Tibial nerve (tissue), 4 donors: ENCODE results near the gene ZNF362. TPM values are rescaled to one million over a fixed set of nuclear protein-coding genes. Genes with fewer than 3 reads are reported as not detected.

Experiments used
- DNase-seq, 2 donors: peaks; one replicate each; pipeline ENCODE4 v3.0.0-alpha.2; 2019; ENCODE audit warnings: low spot score in 2 of 2
- H3K27ac ChIP-seq, 4 donors: fragments of 200-600 bp; sonication (generic) in 3 of 4; one replicate each; pipeline ENCODE4 v1.5.1; 2017 to 2019; ENCODE audit warnings: mild to moderate bottlenecking in 1 of 4
- H3K27me3 ChIP-seq, 2 donors: fragments of 200-600 bp; sonication (generic) in 1 of 2; one replicate each; pipeline versions ENCODE4 v1.5.1 to v1.6.0; 2017 to 2019
- H3K36me3 ChIP-seq, 3 donors: fragments of 200-600 bp; sonication (generic); one replicate each; pipeline ENCODE4 v1.5.1; 2018 to 2019
- H3K4me1 ChIP-seq, 4 donors: fragments of 200-600 bp; sonication (generic) in 3 of 4; one replicate each; pipeline ENCODE4 v1.5.1; 2017 to 2019
- H3K4me3 ChIP-seq, 4 donors: fragments of 200-600 bp; sonication (generic) in 3 of 4; one replicate each; pipeline ENCODE4 v1.5.1; 2017 to 2019; ENCODE audit warnings: mild to moderate bottlenecking in 1 of 4, moderate library complexity in 1 of 4
- H3K9me3 ChIP-seq, 4 donors: fragments of 200-600 bp; sonication (generic) in 3 of 4; one replicate each; pipeline ENCODE4 v1.5.1; 2017 to 2019
- EP300 ChIP-seq, 2 donors: sonication (generic); formaldehyde crosslinking; IDR thresholded peaks; one replicate each; pipeline ENCODE4 v1.6.1; 2017; ENCODE audit warnings: antibody characterized with exemption in 2 of 2, mild to moderate bottlenecking in 1 of 2
- POLR2A ChIP-seq, 2 donors: fragments of 450-650 bp; IDR thresholded peaks; one replicate each; pipeline ENCODE4 v1.6.1; 2017; ENCODE audit warnings: antibody characterized with exemption in 2 of 2, mild to moderate bottlenecking in 2 of 2, moderate library complexity in 2 of 2
- WGBS, 2 donors: methylation state at CpG; one replicate each; pipeline ENCODE4 v1.1.5; 2018; 5-methylcytosine and 5-hydroxymethylcytosine counted together
- total RNA-seq, 4 donors: library from RNA; depleted of rRNA; stranded (reverse); fragments of >200 nt; gene quantifications; one replicate each; pipeline ENCODE4 v1.1.0, GENCODE V29; 2016
- TF ChIP-seq, protein P1 (sequence below), 5 experiments: fragments of 200-600 bp in 3 of 5; fragments of 450-650 bp in 2 of 5; sonication (generic) in 3 of 5; IDR thresholded peaks; one replicate each; pipeline ENCODE4 v1.5.1; 2016 to 2019; ENCODE audit warnings: antibody characterized with exemption in 5 of 5, mild to moderate bottlenecking in 3 of 5, moderate library complexity in 2 of 5

Gene ZNF362
- total RNA-seq, 4 donors from 2014 or later = 14.7 to 21.8 (median 17.3) TPM

DNA sequence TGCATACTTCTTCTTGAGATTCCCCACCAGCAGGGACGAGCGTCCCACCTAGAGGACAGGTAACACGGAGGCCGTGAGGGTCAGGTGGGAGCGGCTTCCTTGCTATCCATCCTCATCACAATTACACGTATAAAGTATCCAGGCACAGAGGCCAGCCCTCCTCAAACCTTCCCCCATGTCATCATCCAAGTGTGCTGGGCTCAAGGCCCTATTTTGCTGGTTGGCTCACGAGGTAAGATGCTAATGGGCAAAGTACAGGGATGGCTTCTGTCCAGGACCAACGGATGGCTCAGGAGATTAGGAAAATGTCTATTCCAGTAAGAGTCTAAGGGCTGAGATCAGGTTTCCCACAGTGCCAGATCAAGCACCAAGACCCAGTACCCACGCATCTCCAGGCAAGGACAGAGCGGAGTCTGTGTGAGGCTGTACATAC, 76.1 kb downstream of the ZNF362 start:
- H3K27ac ChIP-seq = peak overlapping the region; percentile 60 to 98 (median 80)
- no peak for DNase-seq
- peaks cover 15 to 58% (median 25%) of the 10 kb centered on the region in 3 donors for H3K36me3 ChIP-seq
- WGBS, 2 donors = 71 to 78% methylated on average over 10 of the region's 10 CpGs
- no peaks in the 10 kb centered on the region for H3K9me3 ChIP-seq
- no peak overlapping the region for H3K4me3 ChIP-seq
- H3K4me1 ChIP-seq = peaks cover 3 to 89% (median 67%) of the 10 kb centered on the region in 4 donors
- H3K27me3 ChIP-seq = no peaks in the 10 kb centered on the region
- TF ChIP-seq, protein P1, sequence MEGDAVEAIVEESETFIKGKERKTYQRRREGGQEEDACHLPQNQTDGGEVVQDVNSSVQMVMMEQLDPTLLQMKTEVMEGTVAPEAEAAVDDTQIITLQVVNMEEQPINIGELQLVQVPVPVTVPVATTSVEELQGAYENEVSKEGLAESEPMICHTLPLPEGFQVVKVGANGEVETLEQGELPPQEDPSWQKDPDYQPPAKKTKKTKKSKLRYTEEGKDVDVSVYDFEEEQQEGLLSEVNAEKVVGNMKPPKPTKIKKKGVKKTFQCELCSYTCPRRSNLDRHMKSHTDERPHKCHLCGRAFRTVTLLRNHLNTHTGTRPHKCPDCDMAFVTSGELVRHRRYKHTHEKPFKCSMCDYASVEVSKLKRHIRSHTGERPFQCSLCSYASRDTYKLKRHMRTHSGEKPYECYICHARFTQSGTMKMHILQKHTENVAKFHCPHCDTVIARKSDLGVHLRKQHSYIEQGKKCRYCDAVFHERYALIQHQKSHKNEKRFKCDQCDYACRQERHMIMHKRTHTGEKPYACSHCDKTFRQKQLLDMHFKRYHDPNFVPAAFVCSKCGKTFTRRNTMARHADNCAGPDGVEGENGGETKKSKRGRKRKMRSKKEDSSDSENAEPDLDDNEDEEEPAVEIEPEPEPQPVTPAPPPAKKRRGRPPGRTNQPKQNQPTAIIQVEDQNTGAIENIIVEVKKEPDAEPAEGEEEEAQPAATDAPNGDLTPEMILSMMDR (IDR thresholded peaks at IDR 0.05) = no peak
- TF ChIP-seq POLR2A (IDR thresholded peaks at IDR 0.05) = no peak
- TF ChIP-seq EP300 (IDR thresholded peaks at IDR 0.05) = no peak

DNA sequence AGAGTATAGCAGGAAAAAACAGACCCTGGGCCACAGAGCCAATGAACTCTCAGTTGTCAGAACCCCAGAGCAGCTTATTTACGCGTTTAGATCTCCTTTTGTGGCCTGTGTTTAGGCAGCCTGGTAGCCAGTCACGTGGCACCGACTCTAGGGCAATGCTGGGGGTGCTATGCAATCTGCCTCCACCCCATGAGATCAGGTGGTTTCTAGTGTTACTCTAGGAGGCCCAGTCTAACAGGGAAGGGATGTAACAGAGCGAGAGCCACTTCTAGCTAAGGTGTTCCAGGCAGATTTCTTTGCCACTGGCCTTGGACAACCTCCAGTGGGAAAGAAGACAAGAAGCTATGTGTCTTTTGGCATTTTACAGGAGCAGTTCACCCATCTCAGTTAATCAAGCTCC, 76.6 kb downstream of the ZNF362 start:
- WGBS, 2 donors = 46 to 85% methylated on average over 5 of the region's 5 CpGs
- no peak for DNase-seq
- Histone ChIP-seq H3K27ac (peak overlapping the region; percentile 60 to 98 (median 80)), H3K9me3 (no peaks in the 10 kb centered on the region), H3K36me3 (peaks cover 12 to 53% (median 25%) of the 10 kb centered on the region in 3 donors), H3K4me1 (peaks cover 3 to 89% (median 70%) of the 10 kb centered on the region in 4 donors), H3K4me3 (no peak overlapping the region), H3K27me3 (no peaks in the 10 kb centered on the region)
- TF ChIP-seq EP300 (IDR thresholded peaks at IDR 0.05) (no peak), POLR2A (IDR thresholded peaks at IDR 0.05) (no peak)
- TF ChIP-seq, protein P1 (IDR thresholded peaks at IDR 0.05) = no peak

DNA sequence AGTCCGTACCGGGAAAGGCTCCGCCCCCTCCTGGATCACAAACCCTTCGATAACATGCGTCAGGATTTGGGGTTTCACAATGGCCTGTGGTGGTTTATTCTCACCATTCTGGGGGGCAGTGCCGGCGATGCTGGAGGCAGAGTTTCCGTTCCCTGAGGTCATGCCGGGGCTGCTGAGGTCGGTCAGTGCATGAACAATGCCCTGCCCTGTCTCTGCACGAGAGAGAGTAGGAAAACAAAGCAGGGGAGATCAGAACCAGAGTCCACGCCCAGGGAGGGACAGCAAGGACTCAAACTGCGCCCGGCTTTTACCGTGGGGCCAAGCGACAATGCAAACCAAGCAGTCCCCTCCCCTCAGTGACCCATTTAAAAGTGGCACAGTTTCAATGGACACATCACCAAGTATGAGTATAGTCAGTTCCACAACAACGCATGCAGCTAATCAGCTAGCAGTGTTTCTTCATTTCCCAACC, 77.8 kb downstream of the ZNF362 start:
- peak; percentile 61 to 76 for DNase-seq
- WGBS, 2 donors = 15 to 19% methylated on average over 17 of the region's 17 CpGs
- H3K36me3 ChIP-seq = peaks cover 8 to 41% (median 18%) of the 10 kb centered on the region in 3 donors

DNA sequence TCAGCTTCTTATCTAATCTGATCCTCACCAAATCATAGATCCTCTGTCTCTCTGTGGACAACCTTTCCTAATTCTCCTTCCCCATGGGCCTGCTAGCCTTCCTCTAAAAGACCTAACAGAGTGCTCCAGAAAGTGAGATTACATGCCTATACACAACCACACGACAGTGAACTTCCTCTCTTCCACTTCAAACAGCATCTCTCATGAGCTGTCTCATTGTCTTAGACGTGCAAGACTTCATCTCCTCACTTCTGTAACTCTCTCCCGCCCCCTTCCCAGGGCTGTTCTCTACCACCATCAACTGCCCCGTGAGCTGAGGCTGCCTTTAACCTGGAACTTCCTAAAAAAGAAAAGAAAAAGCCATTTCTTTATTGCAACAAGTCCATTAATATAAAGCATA, 78.7 kb downstream of the ZNF362 start:
- Histone ChIP-seq H3K9me3 (no peaks in the 10 kb centered on the region), H3K4me3 (peak overlapping the region in 1 of 4 donors; percentile 10), H3K27ac (peak overlapping the region; percentile 60 to 98 (median 80)), H3K27me3 (no peaks in the 10 kb centered on the region), H3K36me3 (peaks cover under 1 to 32% (median 12%) of the 10 kb centered on the region in 3 donors), H3K4me1 (peaks cover 3 to 98% (median 81%) of the 10 kb centered on the region in 4 donors)
- TF ChIP-seq, protein P1 (IDR thresholded peaks at IDR 0.05) = no peak
- TF ChIP-seq EP300 (IDR thresholded peaks at IDR 0.05) = peak in 1 of 2 donors; percentile 18
- WGBS, 2 donors = 26 to 36% methylated on average over 4 of the region's 4 CpGs
- DNase-seq = no peak

More for the DNA sequence above, 77.8 kb downstream of the ZNF362 start:
- Histone ChIP-seq H3K9me3 (no peaks in the 10 kb centered on the region), H3K4me1 (peaks cover 3 to 89% (median 72%) of the 10 kb centered on the region in 4 donors), H3K27ac (peak overlapping the region; percentile 60 to 98 (median 80)), H3K4me3 (peak overlapping the region in 2 of 4 donors; percentile 7 to 10), H3K27me3 (no peaks in the 10 kb centered on the region)
- TF ChIP-seq EP300 (IDR thresholded peaks at IDR 0.05) (peak in 1 of 2 donors; percentile 89), POLR2A (IDR thresholded peaks at IDR 0.05) (peak; percentile 22 to 33)
- TF ChIP-seq, protein P1 (IDR thresholded peaks at IDR 0.05) = no peak

DNA sequence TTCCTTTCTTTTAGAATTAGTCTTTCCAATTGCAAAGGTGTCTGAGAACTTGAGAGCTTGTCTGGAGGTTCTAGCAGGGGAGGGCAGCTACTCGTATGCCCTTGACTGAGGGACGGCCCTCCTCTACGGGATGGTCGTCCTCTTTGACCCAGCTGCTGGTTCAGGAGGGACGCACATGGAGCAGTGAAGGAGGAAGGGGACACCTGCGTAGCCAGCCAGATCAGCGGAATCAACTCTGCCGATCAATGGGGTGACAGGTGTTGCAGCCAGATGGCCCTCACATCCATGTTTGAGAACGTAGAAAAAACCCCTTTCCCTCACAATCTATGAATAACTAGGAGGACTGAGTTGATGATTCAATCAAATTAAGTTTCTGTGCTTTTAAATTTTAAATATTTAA, 80.3 kb downstream of the ZNF362 start:
- Histone ChIP-seq H3K36me3 (peaks cover 0 to 16% (median 0%) of the 10 kb centered on the region in 3 donors), H3K9me3 (no peaks in the 10 kb centered on the region), H3K27ac (peak overlapping the region; percentile 52 to 98 (median 92)), H3K4me3 (no peak overlapping the region), H3K4me1 (peaks cover 3 to 100% (median 91%) of the 10 kb centered on the region in 4 donors), H3K27me3 (no peaks in the 10 kb centered on the region)
- WGBS, 2 donors = 63 to 64% methylated on average over 9 of the region's 9 CpGs
- no peak for DNase-seq
- TF ChIP-seq, protein P1 (IDR thresholded peaks at IDR 0.05) = no peak
- TF ChIP-seq EP300 (IDR thresholded peaks at IDR 0.05) (no peak), POLR2A (IDR thresholded peaks at IDR 0.05) (no peak)
